Brain microvascular endothelial cell (primary cell): ENCODE results near the gene ZNF787.

Experiments used
- DNase-seq: peaks from one replicate; pipeline ENCODE4 v3.0.0-alpha.2; 2020
- H3K27ac ChIP-seq: fragments of 250-450 bp; sonication (Bioruptor Pico); 2 replicates; pipeline ENCODE4 v1.5.1; 2020; ENCODE audit warnings: mild to moderate bottlenecking, moderate library complexity
- H3K27me3 ChIP-seq: fragments of 250-450 bp; sonication (Bioruptor Pico); replicated peaks from 2 replicates; pipeline ENCODE4 v1.5.1; 2020; ENCODE audit warnings: mild to moderate bottlenecking
- H3K36me3 ChIP-seq: fragments of 250-450 bp; sonication (Bioruptor Pico); replicated peaks from 2 replicates; pipeline ENCODE4 v1.5.1; 2020; ENCODE audit warnings: mild to moderate bottlenecking
- H3K4me3 ChIP-seq: 2 replicates; pipeline ENCODE4 v1.5.1; 2011; ENCODE audit warnings: low read depth, mild to moderate bottlenecking, control low read depth, low read length, moderate library complexity
- in situ Hi-C: cut with HindIII; loops from 2 replicates; pipeline ENCODE4 v1.10.0; 2017; ENCODE audit warnings: low sequenced_read_pairs, low pct_ligation_motif_present
- TF ChIP-seq, protein P1 (sequence below): IDR thresholded peaks from 2 replicates; pipeline ENCODE4 v1.5.1; 2011; ENCODE audit warnings: low read depth, mild to moderate bottlenecking, moderate library complexity, low read length, control low read depth, inconsistent platforms; ENCODE audit errors: missing control alignments

Gene ZNF787

DNA sequence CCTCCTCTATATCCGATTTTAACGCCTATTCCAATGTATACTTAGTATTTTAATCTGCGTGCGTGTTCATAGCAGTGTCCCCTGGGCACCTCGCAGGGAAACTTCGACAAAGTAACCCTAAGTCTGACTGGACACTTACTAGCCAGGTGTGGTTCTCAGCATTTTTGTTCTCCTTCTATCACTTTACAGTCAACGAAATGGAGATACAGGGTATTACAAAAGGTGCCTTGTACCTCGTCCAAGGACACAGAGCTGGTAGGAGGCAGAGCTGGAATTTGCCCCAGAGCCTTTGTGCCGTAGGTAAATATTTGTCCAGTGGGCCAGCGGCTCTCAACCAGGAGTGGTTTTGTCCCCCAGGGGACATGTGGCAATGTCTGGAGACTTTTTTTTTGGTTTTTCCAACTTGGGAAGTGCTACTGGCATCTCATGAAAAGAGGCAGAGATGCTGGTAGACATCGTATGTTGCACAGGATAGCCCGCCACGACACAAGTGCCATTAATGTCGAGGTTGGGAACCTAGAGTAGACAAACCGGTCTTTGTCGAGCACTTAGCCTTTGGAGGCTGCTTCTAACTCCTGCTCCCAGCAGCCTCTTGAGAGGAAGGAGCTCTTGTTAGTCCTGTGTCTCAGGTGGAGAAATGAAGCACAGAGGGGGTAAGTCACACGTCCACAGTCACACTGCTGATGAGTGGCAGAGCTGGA, 21.1 kb upstream of the ZNF787 start:
- TF ChIP-seq, protein P1, sequence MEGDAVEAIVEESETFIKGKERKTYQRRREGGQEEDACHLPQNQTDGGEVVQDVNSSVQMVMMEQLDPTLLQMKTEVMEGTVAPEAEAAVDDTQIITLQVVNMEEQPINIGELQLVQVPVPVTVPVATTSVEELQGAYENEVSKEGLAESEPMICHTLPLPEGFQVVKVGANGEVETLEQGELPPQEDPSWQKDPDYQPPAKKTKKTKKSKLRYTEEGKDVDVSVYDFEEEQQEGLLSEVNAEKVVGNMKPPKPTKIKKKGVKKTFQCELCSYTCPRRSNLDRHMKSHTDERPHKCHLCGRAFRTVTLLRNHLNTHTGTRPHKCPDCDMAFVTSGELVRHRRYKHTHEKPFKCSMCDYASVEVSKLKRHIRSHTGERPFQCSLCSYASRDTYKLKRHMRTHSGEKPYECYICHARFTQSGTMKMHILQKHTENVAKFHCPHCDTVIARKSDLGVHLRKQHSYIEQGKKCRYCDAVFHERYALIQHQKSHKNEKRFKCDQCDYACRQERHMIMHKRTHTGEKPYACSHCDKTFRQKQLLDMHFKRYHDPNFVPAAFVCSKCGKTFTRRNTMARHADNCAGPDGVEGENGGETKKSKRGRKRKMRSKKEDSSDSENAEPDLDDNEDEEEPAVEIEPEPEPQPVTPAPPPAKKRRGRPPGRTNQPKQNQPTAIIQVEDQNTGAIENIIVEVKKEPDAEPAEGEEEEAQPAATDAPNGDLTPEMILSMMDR: no peak
- Histone ChIP-seq H3K36me3 (peaks cover 9% of the 10 kb centered on the region), H3K27ac (no peak overlapping the region), H3K4me3 (peak overlapping the region; percentile 71), H3K27me3 (no peaks in the 10 kb centered on the region)
- in situ Hi-C loops: no loop called here
- no peak for DNase-seq

DNA sequence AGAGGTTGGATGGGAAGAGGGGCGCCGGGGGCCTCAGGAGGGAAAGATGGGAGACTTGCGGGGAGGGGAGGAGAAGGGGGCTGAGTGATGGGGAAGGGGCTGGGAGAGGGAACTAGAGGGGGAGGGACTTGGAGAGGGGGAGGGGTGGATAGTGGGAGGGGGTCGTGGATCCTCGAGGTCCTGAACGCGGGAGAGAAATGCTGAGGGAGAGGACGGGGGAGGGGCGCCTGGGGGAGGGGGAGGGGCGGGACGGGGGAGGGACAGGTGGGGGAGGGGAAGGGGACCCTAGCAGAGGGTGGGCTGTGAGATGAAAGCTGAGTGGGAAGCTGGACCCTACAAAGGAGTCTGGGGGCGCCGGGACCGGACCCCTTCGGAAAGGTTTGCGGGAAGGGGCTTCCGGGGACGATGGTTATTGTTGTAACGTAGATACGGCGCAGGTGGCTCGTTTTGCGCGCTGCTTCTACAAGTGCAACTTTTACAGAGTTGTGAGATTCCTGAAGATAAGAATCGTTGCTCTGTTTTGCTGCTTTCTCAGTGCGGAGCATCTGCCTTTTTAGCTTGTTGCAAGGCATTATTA, 20.4 kb upstream of the ZNF787 start:
- no peak for DNase-seq
- TF ChIP-seq, protein P1: no peak
- Histone ChIP-seq H3K27me3 (no peaks in the 10 kb centered on the region), H3K36me3 (peaks cover 4% of the 10 kb centered on the region), H3K4me3 (peak overlapping the region; percentile 71), H3K27ac (no peak overlapping the region)
- in situ Hi-C loops: no loop called here

DNA sequence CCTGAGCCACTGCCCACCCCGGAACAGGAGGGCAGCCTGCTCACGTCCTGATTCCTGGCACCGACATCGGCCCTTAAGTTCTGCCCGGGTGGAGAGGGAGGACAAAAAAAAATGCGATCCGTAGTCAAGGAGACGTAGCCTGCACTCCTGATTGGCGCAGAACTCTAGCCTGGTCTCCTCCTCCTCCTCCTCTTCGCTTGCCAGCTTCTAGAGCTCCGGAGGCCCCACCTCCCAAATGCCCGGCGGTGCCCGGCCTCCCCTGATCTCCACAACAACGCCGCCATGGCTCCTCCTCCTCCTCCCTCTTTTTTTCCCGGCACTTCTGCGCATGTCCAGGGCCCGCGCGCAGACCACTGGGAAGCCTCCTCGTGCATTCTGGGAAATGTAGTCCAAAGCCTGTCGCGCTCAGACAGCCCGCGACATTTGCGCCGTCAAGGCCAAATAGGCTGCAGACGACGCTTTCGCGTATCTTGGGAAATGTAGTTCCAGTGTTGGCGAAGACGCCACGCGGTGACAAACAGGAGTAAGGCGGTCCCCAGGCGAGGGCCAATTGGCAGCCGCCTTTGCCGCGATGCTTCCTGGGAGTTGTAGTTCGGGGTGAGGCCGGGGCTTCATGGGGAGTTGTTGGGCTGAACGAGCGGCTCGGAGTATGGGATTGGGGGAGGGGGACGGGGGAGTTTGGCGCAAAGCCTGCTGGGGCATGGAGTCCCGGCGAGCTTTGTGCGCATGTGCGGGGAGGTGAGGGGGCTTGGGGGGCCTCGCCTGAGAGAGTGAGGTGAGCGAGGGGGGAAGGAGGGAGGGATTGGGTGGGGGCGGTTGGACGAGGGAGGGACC, 19.7 kb upstream of the ZNF787 start, which contains the start of gene ZNF444:
Gene ZNF444, plus strand, starts transcription at position 705 of the 834 bp plus-strand sequence. CDS start 5,625 bp downstream, outside the sequence.
- peak; percentile 99 for DNase-seq
- H3K27ac ChIP-seq: peak within 1 kb of the TSS; percentile 63
- TF ChIP-seq, protein P1: no peak
- peaks cover 4% of the 10 kb centered on the region for H3K36me3 ChIP-seq
- H3K27me3 ChIP-seq: no peaks in the 10 kb centered on the region
- peak within 1 kb of the TSS; percentile 71 for H3K4me3 ChIP-seq
- in situ Hi-C loops: no loop called here

DNA sequence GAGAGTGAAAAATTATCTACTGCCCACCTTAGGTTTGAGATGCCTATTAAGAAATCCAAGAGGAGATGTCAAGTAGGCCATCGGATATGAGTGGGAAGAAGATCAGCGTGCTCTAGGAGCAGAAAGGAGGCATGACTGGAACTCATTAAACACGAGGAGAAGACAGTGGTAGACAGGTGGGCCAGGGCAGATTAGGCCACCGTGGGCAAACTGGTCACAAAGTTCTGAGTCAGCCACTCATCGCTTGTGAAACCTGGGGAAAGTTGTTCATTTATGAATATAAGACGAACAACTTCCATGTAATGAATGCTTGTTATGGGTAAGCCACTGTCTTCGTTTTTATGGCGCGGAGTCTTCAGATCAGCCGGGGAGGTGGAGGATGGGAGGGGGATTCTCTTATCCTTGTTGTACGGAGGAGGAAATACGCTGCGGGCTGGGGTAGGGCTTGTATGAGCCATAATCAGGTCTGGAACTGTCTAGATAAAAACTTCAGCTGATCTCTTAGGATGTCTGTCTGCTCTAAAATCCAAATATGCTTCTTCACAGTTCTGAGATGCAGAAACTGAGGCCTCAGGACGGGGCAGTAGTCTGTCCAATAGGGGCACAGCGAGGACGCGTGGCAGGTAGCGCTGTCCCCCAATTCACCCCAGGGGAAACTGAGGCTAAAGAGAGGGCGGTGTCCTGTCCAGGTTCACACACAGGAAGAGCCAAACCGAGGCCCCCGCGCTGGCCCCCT, 18.9 kb upstream of the ZNF787 start:
- Histone ChIP-seq H3K4me3 (peak overlapping the region; percentile 71), H3K36me3 (peaks cover 4% of the 10 kb centered on the region), H3K27me3 (no peaks in the 10 kb centered on the region), H3K27ac (peak overlapping the region; percentile 63)
- TF ChIP-seq, protein P1: no peak
- DNase-seq: no peak
- in situ Hi-C loops: no loop called here

DNA sequence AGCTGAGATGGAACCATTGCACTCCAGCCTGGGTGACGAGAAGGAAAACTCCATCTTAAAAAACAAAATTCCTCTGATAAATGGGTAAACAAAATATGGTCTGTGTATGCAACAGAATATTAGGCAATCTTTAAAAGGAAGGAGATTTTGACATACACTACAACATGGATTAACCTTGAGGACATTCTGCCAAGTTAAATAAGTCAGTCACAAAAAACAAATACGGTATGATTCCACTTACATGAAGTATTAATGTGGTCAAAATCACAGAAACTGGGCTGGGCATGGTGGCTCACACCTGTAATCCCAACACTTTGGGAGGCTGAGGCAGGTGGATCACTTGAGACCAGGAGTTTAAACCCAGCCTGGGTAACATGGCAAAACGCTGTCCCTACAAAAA, 17.0 kb upstream of the ZNF787 start:
- Histone ChIP-seq H3K4me3 (no peak overlapping the region), H3K27me3 (no peaks in the 10 kb centered on the region), H3K27ac (no peak overlapping the region), H3K36me3 (peaks cover 4% of the 10 kb centered on the region)
- TF ChIP-seq, protein P1: no peak
- in situ Hi-C loops: no loop called here
- DNase-seq: no peak
